NCI-H128 (cell line): ENCODE measurements around the gene KIAA0040.

ENCODE experiments used
- DNase-seq: peaks from one replicate; lab custom pipeline; 2025; ENCODE audit not compliant: unreplicated experiment; lab: John Stamatoyannopoulos, UW

KIAA0040 gene

DNA sequence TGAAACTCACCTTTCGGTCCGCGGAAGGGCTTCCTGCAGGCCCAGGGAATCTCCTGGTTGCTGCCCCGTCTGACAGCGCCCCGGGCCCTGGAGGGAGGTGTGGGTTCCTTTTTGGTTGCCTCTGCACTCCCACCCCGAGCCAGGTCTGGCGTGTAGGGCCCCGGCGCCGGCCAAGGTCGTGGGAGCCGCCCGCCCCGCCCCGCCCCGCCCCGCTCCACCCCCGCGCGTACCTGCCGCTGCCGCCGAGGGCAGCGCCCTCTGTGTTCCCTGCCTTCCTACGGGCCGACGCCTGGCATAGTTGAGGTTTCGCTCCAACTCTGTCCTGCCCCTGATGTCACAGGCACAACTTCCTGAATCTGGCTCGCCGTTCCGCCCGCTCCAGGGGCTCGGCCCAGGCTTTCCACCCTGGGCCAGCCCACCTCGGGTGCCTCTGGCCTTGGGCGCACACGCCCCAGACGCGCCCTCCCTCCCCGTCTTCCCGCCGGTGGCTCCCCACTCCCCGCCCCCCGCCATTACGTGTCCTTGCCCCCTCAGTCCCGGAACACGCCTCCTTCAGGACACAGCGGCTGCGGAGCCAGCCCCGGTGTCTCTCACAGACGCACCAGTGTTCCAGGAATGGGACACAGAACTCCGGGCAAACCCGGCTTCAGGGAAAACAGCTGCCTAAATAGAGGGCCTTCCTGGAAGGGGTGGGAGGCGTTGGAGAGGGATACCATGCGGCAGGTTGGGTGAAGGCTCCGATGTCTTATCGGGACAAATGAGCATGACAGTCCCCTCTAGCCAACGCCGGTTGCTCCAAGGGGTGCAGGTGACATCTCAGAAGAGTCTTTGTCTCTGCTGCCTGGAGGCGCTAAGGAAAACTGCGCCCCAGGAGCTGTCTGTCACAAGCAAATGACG is at the start of gene KIAA0040:
Gene KIAA0040, minus strand, starts transcription at position 147 of the 897 bp plus-strand sequence. CDS start 31,763 bp downstream, outside the sequence.
- peak; percentile 10 for DNase-seq

DNA sequence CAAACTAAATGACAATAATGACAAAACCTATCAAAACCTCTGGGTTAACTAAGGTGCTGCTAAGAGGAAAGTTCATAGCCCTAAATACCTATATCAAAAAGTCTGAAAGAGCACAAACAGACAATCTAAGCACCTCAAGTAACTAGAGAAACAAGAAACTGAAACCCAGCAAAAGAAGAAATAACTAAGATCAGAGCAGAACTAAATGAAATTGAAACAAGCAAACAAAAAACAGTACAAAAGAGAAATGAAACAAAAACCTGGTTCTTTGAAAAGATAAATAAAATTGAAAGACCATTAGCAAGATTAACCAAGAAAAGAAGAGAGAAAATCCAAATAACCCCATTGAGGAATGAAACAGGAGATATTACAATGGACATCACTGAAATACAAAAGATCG is 44.8 kb upstream of the KIAA0040 start:
- DNase-seq = no peak

DNA sequence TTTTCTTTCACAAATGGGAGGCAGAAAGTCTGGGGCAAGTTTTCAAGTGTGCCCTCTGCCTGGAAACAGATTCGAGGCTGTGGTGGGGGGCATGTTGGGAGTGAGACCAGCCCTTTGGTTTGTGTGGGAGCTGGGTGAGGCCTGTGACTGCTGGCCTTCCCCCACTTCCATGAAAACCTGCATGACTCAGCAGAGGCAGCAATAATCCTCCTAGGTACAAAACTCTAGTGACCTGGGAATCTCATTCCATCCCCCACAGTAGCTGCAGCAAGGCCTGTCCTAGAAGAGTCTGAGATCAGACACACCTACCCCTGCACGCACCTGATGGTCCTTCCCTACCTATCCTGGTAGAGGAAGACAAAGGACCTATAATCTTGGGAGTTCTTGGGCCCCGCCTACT is 42.1 kb upstream of the KIAA0040 start:
- DNase-seq = no peak

DNA sequence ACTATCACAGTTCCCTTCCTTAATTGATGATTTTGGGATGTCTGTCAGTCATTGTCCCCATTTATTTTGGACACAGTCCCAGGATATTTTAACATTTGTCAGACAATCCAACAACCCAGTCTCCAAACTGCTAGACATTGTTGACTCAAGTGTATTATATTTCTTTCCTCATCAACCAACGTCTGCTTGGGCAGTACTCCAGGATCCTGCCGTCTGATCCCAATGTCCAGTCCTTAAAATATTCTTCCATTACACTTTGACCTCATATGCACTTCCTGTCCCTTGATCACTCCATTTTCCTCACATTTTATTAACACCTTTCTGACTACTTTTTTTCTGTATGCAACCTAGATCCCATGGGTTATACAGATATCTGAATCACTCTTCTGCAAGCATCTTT is 39.8 kb upstream of the KIAA0040 start:
- no peak for DNase-seq

DNA sequence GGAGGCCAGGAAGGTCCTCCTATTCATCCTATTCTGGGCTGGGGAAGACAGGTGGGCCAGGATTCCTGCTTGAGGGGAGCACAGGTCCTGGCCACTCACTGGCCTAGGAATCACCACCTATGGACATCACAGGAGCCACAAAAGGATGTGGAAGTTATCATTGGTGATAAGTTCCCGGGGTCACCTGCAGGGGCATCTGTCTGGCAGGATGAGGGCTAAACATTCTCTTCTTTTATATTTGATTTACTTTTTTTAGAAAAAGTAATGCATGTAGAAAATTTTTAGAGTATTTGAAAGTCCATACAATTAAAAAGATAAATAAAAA is 33.2 kb upstream of the KIAA0040 start:
- DNase-seq = no peak

DNA sequence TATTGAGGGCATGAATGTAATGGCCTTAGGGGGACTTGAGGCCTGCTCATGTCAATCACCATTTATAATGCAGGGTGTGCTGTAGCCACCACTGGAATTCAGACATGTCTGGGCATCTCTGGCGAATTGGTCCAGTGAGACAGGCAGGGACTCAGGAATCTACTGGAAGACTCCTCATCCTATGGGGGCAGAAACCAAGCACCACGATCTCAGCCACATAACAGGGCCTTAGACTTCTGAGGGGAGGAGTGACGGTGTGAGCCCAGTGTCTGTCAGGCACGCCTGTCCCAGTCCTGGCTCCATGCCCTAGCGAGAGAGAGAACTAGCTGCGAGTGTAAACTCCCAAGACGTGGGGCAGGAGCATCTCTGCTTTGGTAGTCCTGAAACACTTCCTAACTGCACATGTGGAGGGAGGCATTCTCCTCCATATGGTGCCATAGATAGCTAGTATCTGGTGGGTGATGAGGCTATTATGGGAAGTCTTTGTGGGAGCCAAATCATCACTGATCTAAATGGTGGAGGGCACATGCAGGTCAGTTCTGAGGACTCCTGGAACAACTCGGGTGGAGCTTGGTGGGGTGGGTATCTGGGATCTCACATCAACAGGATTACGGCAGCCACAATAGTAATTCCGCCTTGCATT is 29.8 kb upstream of the KIAA0040 start:
- DNase-seq = no peak

DNA sequence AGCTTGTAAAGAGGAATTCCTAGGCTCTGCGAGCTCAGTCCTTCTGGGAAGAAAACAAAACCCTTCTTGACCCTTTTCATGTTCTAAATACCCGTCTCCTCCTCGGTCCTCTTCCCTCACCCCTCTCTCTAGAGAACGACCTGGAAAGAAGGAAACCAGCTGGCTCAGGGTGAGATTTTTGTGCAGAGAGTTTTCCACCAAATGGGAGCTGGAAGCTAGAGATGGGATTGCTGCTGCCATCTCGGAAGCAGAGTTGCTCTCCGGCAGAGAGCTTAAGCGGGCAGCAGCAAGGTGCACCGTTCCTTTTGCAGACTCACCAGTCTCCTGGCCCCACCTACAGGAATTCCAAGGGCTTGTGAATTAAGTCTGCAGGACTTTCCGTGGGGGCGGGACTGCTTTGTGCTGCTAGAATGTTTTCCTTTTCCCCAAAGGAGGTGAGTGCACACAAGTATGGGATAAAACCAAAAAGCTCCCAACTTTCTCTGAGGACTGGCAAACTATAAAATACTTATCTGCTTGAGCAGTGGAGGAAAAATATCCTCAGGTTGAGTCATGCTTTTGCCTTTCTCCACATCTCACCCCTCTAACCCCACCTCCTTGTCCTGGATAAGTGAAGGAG is 29.1 kb upstream of the KIAA0040 start:
- DNase-seq = no peak

DNA sequence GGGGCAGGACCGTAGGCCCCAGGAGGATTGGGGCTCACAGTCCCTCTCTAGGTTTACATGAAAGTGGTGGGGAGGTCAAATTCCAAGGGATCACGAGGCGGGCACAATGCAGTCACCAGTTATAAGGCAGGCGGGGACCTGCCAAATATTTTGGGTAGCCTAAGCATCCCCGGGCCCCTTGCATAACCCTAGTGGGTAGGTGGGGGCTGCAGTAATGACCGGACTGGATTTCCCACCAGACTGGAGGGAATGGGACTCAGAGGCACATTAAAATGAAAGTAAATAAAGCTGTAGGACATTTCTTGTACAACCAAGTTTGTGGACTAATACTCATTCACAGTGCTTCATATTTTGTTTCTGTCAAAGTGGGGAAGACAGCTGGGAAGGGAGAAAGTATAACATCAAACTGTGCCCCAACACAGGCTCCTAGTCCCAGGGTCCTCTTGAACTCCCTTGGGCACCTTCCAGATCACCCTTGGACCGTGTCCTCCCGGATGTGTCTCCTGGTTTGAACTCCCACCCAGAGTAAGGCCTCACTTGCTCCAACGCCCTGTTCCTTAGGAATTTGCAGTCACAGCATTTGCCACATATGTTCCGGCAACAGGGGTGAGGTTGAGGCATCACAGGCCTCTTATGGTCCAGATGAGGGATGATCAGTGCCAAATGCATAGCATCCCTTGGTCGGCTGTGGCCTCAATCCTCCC is 28.4 kb upstream of the KIAA0040 start:
- DNase-seq = no peak

DNA sequence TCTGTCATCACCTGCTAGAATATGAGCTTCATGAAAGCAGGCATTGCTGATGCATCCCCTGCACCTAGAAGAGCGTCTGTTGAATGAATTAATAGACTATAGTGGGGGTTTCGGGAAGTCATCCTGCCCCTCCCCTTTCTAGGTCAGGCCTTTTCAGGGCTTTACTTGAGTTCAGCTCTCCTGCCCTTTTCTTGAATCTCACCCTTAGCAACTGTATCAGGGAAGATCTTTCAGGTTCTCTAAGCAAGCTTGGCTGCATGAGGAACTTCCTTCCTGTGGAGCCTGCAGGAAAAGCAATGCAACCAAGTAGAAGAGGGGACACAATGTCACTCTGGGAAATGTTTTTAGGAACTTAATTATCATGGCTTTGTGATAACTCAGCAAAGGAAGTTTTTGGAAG is 27.2 kb upstream of the KIAA0040 start:
- no peak for DNase-seq

DNA sequence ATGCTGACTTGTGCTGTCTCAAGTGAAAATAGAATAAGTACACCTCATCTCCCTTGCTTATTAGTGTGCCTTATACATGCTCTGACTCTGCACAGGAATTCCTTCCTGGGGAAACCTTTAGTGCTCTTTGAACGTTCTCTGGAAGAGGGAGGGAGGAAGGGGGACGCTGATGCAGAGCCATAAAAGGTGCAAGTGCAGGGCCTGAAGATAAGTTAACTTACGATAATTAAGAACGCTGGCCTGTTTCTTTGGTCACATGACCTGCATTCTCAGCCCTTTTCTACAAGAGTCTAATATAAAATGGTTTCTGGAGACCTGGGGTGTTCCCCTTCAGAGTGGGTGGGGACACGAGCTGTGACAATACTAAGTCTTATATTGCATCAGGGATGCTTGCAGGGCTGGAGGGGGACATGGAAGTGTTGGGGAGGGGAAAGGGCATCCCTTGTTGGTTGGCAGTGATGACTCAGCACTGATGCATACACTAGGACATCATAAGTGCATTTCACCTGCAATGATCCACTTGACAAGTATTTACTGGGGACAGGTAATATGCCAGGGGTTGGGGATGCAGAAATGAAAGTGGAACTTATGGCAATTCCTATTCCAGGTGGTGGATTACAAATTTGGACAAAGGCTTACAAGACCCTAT is 26.3 kb upstream of the KIAA0040 start:
- no peak for DNase-seq

DNA sequence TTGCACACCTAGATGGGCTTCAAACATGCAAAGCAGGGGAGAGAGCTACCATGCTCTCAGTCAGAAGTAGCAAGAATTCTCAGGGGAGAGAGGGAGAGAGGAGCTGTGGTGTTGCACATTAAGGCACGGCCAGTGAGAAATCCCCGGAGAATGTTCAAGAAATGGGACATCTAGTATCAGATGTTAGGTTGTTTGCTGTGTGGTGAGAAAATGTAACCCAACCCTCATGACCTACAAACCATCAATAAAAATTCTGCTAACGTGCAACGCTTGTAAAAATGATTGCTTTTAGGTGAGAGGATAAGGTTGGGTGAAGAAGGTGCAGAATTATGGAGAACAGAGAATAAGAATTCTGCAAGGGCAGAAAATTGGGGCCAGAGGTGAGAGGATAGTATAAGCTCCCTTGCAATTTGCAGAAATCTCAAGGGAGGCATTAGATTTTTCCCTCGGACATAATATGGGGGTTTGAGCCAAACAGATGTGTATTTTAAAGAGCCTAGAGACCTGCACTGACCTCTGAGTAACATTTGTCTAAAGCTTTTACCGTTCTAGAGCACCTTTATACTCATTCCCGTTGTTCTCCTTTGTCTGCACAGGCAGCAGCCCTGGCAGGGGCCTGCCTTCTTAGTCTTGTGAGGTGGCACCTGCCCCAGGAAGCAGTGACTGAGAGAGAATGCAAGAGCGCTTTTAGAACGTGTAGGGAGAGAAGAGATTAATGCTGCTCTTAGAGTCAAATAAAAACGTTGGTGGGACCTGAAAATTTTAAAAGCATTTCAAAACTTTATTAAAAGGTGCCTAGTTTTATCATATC is 25.4 kb upstream of the KIAA0040 start:
- no peak for DNase-seq

DNA sequence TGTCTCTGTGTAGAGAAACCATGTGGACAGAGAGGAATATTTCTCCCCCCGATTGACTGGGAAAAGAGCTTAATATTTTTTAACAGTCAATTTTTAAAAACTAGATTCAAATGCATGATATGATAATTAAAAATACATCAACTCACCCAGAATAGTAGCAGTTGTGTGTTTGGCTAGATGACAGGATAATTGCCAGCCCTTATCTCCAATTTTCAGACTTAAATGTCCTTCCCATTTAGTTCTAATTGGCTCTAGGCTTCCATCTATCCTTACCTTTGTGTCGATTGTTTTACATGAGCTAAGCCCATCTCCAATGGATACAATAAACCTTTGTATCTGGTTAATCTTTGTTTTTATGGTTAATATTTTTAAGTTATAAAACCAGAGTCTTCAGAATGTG is 23.9 kb upstream of the KIAA0040 start:
- DNase-seq = no peak

DNA sequence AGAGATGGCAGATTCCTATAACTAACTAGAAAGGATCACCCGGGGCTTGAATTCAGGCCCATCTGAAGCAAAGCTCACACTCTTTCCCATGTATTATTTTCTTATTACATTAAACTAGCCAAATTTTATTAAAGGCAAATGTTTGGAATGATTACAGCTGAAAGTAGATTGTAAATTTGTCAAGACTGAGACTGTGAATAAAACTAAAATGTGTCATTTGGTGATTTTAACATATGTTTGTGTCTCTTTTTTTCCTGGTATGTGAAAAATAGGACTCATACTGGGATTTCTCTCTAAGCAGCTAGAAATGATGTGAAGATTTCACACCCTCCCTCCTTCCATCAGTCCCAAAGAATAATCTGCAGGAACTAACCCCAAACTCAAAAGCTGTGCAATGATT is 19.1 kb upstream of the KIAA0040 start:
- no peak for DNase-seq

DNA sequence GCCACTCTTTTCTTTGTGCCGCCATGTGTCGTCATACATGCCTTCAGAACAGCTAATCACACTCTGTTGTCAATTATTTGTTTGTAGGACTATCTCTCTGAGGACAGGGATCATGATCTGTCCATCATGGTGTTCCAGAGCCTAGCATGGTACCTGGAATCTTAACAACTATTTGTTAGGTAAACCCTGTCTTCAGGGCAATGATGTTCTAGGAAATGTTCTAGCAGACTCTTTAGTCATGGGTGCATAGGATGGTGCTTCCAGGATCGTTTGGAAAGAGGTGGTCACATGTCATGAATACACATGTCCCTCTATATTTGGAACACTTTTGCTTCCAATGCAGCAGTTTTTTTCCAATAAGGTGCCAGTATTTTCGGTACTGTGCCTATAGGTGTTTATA is 18.2 kb upstream of the KIAA0040 start:
- DNase-seq = no peak

DNA sequence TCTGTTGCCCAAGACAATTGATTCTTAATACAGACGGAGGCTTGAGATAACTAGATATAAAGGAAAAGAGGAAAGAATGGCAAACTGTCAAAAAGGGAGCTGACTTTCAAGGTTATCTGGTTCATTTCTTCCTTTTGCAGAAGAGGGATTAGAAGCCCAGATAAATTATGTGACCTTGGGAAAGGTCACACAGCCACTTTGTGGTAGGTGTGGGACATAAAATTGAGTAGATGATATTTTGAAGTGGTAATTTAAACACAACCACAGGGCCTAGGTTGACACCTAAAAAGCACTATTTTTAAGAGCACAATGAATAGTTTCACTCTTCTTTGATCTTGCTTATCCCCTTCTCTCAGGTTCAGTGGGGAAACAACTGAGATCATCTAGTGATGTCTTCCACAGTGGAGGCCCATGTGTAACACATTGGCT is 16.9 kb upstream of the KIAA0040 start:
- DNase-seq = no peak

DNA sequence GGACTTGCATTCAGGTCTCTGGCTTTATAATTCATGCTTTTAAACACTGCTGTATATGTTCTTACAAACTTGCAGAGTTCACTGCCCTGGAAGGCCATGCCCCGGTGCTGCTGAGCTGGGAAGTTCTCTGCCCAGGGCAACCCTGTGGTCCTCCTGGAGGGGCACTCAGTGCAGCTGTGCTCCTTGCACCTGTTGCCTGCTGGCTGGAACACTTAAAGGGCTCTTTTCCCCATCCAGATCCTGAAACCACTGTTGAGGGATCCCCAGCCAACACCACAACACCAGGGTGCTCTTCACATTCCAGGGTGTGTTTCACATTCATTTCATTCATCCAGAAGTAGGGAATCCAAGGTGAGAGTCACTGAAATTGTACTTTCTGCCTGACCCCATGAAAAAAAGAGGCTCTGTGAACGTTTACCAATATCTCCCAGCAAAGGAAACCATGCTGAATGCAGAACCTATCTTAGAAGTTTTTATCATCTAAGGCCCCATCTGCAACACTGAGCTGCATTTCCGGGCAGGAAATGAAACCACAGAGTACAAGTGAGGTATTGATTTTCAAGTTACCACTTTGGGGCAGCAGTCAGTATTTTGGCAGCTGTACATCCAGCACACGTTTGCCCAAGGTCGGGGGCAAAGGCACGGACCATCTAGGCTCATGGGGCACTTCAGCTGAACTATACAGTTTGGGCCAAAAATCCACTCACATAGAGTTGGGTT is 16.4 kb upstream of the KIAA0040 start:
- no peak for DNase-seq

DNA sequence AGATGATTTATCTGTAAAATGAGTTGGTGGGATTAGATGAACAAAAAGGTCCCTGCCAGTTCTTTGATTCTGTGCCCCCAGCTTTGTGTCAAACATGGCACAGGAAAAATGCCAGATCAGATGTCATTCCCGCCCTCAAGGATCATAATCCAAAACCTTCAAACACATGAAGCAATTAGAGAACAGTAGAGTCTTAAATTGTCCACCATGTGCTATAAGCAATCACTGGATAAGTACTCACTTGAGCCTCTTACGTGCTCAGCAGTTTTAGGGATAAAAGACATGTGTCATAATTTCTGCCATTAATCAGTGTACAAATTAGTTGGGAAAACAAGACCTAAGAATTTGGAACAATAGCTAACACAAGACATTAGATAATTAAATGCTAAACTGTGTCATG is 15.4 kb upstream of the KIAA0040 start:
- peak; percentile 73 for DNase-seq

DNA sequence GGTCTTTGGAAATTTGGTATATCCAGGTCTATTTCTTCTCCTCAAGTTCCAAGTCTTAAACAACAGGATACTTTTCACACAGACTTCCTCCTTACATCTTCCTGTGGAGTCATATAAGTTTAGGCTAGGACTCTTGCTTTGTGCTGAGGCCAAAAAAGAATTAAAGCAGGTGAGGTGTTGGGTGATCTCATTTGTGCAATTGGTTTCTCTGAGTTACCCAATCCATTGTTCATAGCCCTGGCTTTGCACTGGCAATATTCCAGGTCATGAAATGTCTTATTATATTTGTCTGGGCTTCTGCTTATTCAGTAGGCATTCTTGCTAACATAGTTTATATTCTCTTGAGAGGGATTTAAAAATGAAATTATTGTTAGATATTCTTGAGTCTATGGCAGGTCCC is 14.1 kb upstream of the KIAA0040 start:
- DNase-seq = no peak

DNA sequence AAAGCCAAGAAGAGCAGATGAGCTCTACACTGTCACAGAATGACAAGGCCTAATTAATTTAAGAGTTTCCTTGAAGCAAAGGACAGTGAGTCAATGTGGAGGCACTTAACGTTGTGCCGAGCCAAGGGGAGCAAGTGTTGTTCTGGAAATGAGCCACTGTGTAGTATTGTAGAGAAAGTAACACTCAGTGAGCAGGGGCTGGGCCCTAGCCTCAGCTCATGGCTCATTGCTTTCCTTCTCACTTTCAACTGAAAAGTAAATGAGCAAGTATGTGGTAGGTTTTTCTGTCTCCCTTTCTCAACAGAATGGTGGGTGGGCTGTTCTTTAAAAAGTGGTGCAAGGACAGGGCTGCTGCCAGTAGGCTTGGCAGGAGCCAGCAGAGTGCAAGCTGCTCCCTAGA is 11.8 kb upstream of the KIAA0040 start:
- no peak for DNase-seq
